ENCODE data around the gene ZCCHC2. TPM values are rescaled to one million over a fixed set of nuclear protein-coding genes. Genes with fewer than 3 reads are reported as not detected.

ZCCHC2 gene
- total RNA-seq, result 10 to 100 TPM in 3 of 4 donors, 1 to 10 TPM in 1; 9.3 to 15.3 (median 11.3) TPM

DNA sequence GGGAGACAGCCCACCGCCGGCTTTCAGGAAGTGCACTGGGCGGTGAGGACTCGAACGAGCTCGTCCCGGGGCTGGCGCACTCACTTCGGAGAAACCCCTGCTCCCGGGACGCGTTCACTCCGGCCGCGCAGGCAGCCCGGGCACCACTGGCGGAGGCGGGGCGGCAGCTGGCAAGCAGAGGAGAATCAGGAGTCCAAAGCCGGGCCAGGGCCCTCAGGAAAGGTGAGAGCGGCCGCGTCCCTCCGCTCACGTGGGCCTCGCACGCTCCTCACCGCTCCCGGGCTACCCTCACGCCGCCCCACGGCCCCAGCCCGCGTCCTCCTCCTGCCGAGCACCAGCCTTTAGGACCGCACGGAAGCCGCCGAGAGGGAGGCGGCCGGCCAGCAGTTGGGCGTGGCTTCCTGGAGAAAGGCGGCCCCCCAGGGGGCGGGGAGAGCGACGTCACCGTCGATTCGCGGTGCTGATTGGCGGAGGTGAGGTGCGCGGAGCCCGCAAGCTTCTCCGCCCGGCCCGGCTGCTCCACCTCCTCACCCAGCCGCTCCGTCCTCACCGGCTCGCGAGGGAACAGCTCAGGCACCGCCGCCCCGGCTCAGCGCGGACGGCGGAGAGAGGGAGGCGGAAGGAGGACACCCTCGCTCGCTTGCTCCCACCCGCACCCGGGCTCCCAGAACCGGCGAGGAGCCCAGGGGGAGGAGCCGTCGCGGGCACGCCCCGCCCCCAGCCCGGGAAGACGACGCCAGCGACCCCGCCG lies at the start of gene ZCCHC2:
ZCCHC2 (plus strand) TSS at position 522 of the 751 bp plus-strand sequence. CDS start 400 bp downstream, outside the sequence.
- DNase-seq, result peak; percentile 87
- H3K4me1 ChIP-seq, result peaks cover 11 to 38% (median 20%) of the 10 kb centered on the region in 3 donors
- TF ChIP-seq POLR2A (IDR thresholded peaks at IDR 0.05), result peak in 3 of 4 donors; percentile 75 to 93 (median 88)
- TF ChIP-seq, protein P1, sequence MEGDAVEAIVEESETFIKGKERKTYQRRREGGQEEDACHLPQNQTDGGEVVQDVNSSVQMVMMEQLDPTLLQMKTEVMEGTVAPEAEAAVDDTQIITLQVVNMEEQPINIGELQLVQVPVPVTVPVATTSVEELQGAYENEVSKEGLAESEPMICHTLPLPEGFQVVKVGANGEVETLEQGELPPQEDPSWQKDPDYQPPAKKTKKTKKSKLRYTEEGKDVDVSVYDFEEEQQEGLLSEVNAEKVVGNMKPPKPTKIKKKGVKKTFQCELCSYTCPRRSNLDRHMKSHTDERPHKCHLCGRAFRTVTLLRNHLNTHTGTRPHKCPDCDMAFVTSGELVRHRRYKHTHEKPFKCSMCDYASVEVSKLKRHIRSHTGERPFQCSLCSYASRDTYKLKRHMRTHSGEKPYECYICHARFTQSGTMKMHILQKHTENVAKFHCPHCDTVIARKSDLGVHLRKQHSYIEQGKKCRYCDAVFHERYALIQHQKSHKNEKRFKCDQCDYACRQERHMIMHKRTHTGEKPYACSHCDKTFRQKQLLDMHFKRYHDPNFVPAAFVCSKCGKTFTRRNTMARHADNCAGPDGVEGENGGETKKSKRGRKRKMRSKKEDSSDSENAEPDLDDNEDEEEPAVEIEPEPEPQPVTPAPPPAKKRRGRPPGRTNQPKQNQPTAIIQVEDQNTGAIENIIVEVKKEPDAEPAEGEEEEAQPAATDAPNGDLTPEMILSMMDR (IDR thresholded peaks at IDR 0.05), result no peak
- no peaks in the 10 kb centered on the region for H3K9me3 ChIP-seq
- peak within 1 kb of the TSS; percentile 90 to 97 (median 94) for H3K4me3 ChIP-seq
- WGBS, 2 donors, result 0% methylated on average over 6 of the region's 87 CpGs; no CpG with 5 or more reads in 1 of the 2 donors
- H3K36me3 ChIP-seq, result no peaks in the 10 kb centered on the region
- H3K27ac ChIP-seq, result peak within 1 kb of the TSS; percentile 98 to 99 (median 99)
- H3K27me3 ChIP-seq, result no peaks in the 10 kb centered on the region
- intact Hi-C loops (cut with DNase I), result no loop called here

DNA sequence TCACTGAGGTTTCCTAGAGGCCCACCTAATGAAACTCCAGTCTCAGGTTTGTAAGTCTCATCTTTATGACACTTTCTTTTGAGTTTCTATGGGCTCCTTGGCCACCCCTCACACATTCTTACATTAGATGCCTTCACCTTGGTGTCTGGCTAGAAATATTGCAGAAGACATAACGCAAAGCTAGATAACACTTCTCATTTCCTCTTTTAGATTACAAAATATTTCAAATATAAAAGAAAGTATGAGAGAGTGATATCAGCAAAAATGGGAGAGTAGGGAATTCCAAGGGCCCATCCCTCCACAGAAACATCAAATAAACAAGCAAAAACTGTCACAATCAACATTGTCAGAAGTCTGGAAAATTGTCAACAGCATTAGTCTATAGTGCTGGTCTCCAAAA lies 43.3 kb upstream of the ZCCHC2 start:
- Histone ChIP-seq H3K4me3 (no peak overlapping the region), H3K27me3 (peaks cover 0 to 86% (median 0%) of the 10 kb centered on the region in 4 donors), H3K27ac (no peak overlapping the region), H3K4me1 (no peaks in the 10 kb centered on the region), H3K9me3 (peaks cover 0 to 20% (median 10%) of the 10 kb centered on the region in 3 donors), H3K36me3 (no peaks in the 10 kb centered on the region)
- DNase-seq, result no peak
- TF ChIP-seq, protein P1 (IDR thresholded peaks at IDR 0.05), result no peak
- no peak for TF ChIP-seq POLR2A (IDR thresholded peaks at IDR 0.05)
- 81 to 100% methylated on average over 1 of the region's 1 CpG for WGBS, 2 donors
- intact Hi-C loops (cut with DNase I), result no loop called here

DNA sequence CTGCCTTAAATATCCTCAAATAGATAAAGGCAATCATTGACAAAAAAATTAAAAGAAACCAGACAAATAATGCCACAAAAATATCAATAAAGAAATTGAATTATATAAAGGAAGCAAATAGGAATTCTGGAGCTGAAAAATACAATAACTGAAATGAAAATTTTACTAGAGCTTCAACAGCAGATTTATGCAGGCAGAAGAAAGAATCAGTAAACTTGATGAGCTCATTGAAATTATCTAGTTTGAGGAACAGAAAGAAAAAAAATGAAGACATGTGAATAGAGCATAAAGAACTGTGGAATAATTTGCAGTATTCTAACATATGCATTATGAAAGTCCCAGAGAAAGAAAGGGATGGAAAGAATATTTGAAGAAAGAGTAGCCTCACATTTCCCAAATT lies 41.9 kb upstream of the ZCCHC2 start:
- no peaks in the 10 kb centered on the region for H3K36me3 ChIP-seq
- peaks cover 0 to 20% (median 10%) of the 10 kb centered on the region in 3 donors for H3K9me3 ChIP-seq
- H3K27me3 ChIP-seq, result peaks cover 0 to 84% (median 0%) of the 10 kb centered on the region in 4 donors
- no peak for DNase-seq
- H3K4me1 ChIP-seq, result peaks cover 0 to 11% (median 0%) of the 10 kb centered on the region in 3 donors
- intact Hi-C loops (cut with DNase I), result no loop called here
- H3K4me3 ChIP-seq, result no peak overlapping the region
- H3K27ac ChIP-seq, result no peak overlapping the region
- TF ChIP-seq, protein P1 (IDR thresholded peaks at IDR 0.05), result no peak
- no peak for TF ChIP-seq POLR2A (IDR thresholded peaks at IDR 0.05)

- Histone ChIP-seq H3K27ac (no peak overlapping the region), H3K36me3 (no peaks in the 10 kb centered on the region), H3K9me3 (peaks cover 0 to 17% (median 7%) of the 10 kb centered on the region in 3 donors), H3K4me3 (no peak overlapping the region), H3K4me1 (peaks cover 0 to 19% (median 2%) of the 10 kb centered on the region in 3 donors), H3K27me3 (peaks cover 0 to 80% (median 0%) of the 10 kb centered on the region in 4 donors)
- 63 to 69% methylated on average over 8 of the region's 8 CpGs for WGBS, 2 donors
- TF ChIP-seq, protein P1 (IDR thresholded peaks at IDR 0.05), result no peak
- no peak for TF ChIP-seq POLR2A (IDR thresholded peaks at IDR 0.05)
- DNase-seq, result no peak
- intact Hi-C loops (cut with DNase I), result no loop called here
Measured at GRCh38 chr18:62484941-62485340, 37.9 kb upstream of the ZCCHC2 start.

DNA sequence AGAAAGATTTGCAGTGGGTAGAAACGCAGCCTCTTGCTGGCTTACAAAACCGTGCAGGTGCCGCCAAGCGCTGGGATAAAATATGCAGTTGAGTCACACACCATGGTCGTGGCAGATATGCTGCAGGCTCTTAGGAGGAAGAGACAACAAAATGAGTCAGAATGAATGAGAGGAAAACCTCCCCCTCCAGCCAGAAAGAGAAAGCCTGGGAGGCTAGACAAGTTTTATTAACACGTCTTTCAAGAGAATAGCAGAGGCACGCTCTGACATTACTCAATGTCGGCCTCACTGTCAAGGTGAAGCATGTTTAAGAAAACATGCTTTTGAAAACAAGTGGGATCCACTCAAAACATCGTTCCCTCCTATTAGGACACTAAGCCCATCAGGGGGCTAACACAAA lies 37.1 kb upstream of the ZCCHC2 start:
- peaks cover 0 to 77% (median 0%) of the 10 kb centered on the region in 4 donors for H3K27me3 ChIP-seq
- H3K4me3 ChIP-seq, result no peak overlapping the region
- H3K9me3 ChIP-seq, result peaks cover 0 to 9% (median 2%) of the 10 kb centered on the region in 3 donors
- TF ChIP-seq, protein P1 (IDR thresholded peaks at IDR 0.05), result no peak
- no peak for TF ChIP-seq POLR2A (IDR thresholded peaks at IDR 0.05)
- H3K27ac ChIP-seq, result peak overlapping the region; percentile 32 to 80 (median 70)
- 21 to 25% methylated on average over 8 to 9 of the region's 9 CpGs for WGBS, 2 donors
- no peak for DNase-seq
- no peaks in the 10 kb centered on the region for H3K36me3 ChIP-seq
- peaks cover 0 to 19% (median 2%) of the 10 kb centered on the region in 3 donors for H3K4me1 ChIP-seq
- intact Hi-C loops (cut with DNase I), result no loop called here

Data from esophagus squamous epithelium (tissue), 5 donors.